ENCODE data around the gene TEX19. TPM values are rescaled to one million over a fixed set of nuclear protein-coding genes. Genes with fewer than 3 reads are reported as not detected.

Gene TEX19
- total and polyA plus RNA-seq, 2 of the 8 experiments (the other 6 are each of a cell fraction or from before 2014, with no cell fraction given), result 0.54 to 0.80 TPM

DNA sequence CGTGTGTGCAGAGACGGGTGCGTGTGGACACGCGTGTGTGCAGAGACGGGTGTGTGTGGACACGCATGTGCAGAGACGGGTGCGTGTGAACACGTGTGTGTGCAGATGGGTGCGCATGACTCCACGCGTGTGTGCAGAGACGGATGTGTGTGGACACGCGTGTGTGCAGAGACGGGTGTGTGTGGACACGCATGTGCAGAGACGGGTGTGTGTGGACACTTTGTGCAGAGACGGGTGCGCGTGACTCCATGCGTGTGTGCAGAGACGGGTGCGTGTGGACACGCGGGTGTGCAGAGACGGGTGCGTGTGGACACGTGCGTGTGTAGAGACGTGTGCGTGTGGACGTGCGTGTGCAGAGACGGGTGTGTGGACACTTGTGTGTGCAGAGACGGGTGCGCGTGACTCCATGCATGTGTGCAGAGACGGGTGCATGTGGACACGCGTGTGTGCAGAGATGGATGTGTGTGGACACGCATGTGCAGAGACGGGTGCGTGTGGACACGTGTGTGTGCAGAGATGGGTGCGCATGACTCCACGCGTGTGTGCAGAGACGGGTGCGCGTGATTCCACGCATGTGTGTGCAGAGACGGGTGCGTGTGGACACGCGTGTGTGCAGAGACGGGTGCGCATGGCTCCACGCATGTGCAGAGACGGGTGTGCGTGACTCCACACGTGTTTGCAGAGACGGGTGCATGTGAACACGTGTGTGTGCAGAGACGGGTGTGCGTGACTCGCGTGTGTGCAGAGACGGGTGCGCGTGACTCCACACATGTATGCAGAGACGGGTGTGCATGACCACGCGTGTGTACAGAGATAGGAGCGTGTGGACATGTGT, 40.1 kb upstream of the TEX19 start:
- no peaks in the 10 kb centered on the region; a peak in 3 of 7 replicates for H3K27me3 ChIP-seq (replicated peaks in 1 of 4; ENCODE audit: control insufficient read depth in 3 of 4, extremely low read depth in 1 of 4, insufficient read depth in 3 of 4, low read length in 3 of 4)
- no peak overlapping the region for H3K56ac ChIP-seq (replicated peaks; ENCODE audit: insufficient read length, low read depth, low read length)
- H4K5ac ChIP-seq (ENCODE audit: insufficient read length, low read depth, low read length), result no peak overlapping the region
- no peak overlapping the region for H2BK120ac ChIP-seq (replicated peaks; ENCODE audit: low read depth, low read length)
- H3K9ac ChIP-seq (replicated peaks in 1 of 4; ENCODE audit: extremely low read depth in 1 of 4, low read depth in 3 of 4, low read length in 3 of 4), result no peak overlapping the region
- FAIRE-seq, result no peak
- no peaks in the 10 kb centered on the region for H3K79me2 ChIP-seq (ENCODE audit: control insufficient read depth in 1 of 2, insufficient read depth in 2 of 2, low read length in 2 of 2)
- no peak overlapping the region for H3K14ac ChIP-seq (ENCODE audit: insufficient read length)
- H2AFZ ChIP-seq (ENCODE audit: low read length), result no peak overlapping the region
- H3K4me3 ChIP-seq (ENCODE audit: extremely low read depth in 1 of 4, insufficient read depth in 2 of 4, low read depth in 3 of 4, low read length in 4 of 4), result no peak overlapping the region
- ChIA-PET CTCF (ENCODE audit: partially characterized antibody) (interaction anchor here (4.7 kb wide), 1 partner anchor 17 kb away, joined by 32 read pairs; no protein-coding TSS in a partner anchor), POLR2A (ENCODE audit: partially characterized antibody) (interaction anchor here (1.0 kb wide), 1 partner anchor 12 kb away, joined by 3 read pairs; no protein-coding TSS in a partner anchor)
- H4K8ac ChIP-seq (ENCODE audit: extremely low read depth, insufficient read depth, low read length), result no peak overlapping the region
- H3K4me2 ChIP-seq (ENCODE audit: insufficient read depth in 1 of 2, low read depth in 2 of 2, low read length in 2 of 2), result no peak overlapping the region
- WGBS, 2 experiments (ENCODE audit: extremely low coverage in 1 of 2, insufficient coverage in 1 of 2, insufficient read length in 1 of 2, insufficient replicate concordance in 2 of 2, low coverage in 1 of 2, low lambda C conversion rate in 2 of 2, missing lambda C conversion rate in 1 of 2), result 93% methylated on average over 76 of the region's 76 CpGs; no CpG with 5 or more reads in 1 of the 2 experiments
- peaks cover 0 to 14% of the 10 kb centered on the region in 2 experiments; a peak in 1 of 4 replicates for H3K9me3 ChIP-seq (ENCODE audit: insufficient read depth in 2 of 2, low read depth in 1 of 2, low read length in 1 of 2)
- peaks cover 5% of the 10 kb centered on the region; the same call in 1 of the 2 replicates for H3K23me2 ChIP-seq (ENCODE audit: low read depth, low read length)
- H3K4me1 ChIP-seq (replicated peaks in 1 of 4; ENCODE audit: control insufficient read depth in 3 of 4, insufficient read depth in 4 of 4, low read length in 3 of 4), result peaks cover 0 to 5% (median 4%) of the 10 kb centered on the region in 4 experiments; a peak in 6 of 7 replicates
- DNase-seq (ENCODE audit: low read depth in 1 of 2, low spot score in 2 of 2), result no peak
- H4K20me1 ChIP-seq (replicated peaks in 1 of 2; ENCODE audit: control insufficient read depth in 1 of 2, insufficient read depth in 2 of 2, low read length in 2 of 2), result peaks cover 0 to 11% of the 10 kb centered on the region in 2 experiments
- H2BK15ac ChIP-seq (ENCODE audit: low read length), result no peak overlapping the region
- peak overlapping the region; percentile 27 for H3K4ac ChIP-seq (replicated peaks; ENCODE audit: insufficient read length, low read depth, low read length)
- H4K91ac ChIP-seq (replicated peaks; ENCODE audit: insufficient read length, low read length), result peak overlapping the region; percentile 0
- no peak overlapping the region for H3K27ac ChIP-seq (ENCODE audit: low read depth, low read length)
- H3K23ac ChIP-seq (ENCODE audit: insufficient read length), result no peak overlapping the region
- H3K79me1 ChIP-seq (ENCODE audit: low read depth, low read length), result no peaks in the 10 kb centered on the region
- no peaks in the 10 kb centered on the region for H3K36me3 ChIP-seq (ENCODE audit: control insufficient read depth in 2 of 4, insufficient read depth in 4 of 4, low read length in 3 of 4)
- H2BK12ac ChIP-seq (ENCODE audit: low read depth, low read length), result peak overlapping the region; percentile 22; the same call in 1 of the 2 replicates
- H2AK5ac ChIP-seq (ENCODE audit: low read depth, low read length), result peak overlapping the region; percentile 53; the same call in 1 of the 2 replicates
- H3K18ac ChIP-seq (ENCODE audit: extremely low read depth, low read length), result no peak overlapping the region
- H2BK20ac ChIP-seq (ENCODE audit: low read length), result no peak overlapping the region
- H2BK5ac ChIP-seq (ENCODE audit: low read depth, low read length), result no peak overlapping the region
- TF ChIP-seq SIX5 (IDR thresholded peaks at IDR 0.05; ENCODE audit: low read depth, low read length), result no peak
